ENCODE measurements around the gene NOXO1.

NOXO1 gene

GRCh38 chr16:1991135-1991551 lies 9.9 kb upstream of the NOXO1 start:
- H3K27me3 ChIP-seq (ENCODE audit: control insufficient read depth, insufficient read depth, low read length), result peaks cover 24% of the 10 kb centered on the region
- H3K36me3 ChIP-seq (ENCODE audit: control insufficient read depth, insufficient read depth, low read length), result peaks cover 6% of the 10 kb centered on the region
- H3K9me3 ChIP-seq (ENCODE audit: control insufficient read depth, insufficient read depth, low read length), result no peaks in the 10 kb centered on the region
- H3K4me1 ChIP-seq (ENCODE audit: control insufficient read depth, insufficient read depth, low read length), result no peaks in the 10 kb centered on the region
- peak overlapping the region; percentile 73 for H3K4me3 ChIP-seq (ENCODE audit: low read depth, low read length)
- no peak overlapping the region for H3K9ac ChIP-seq (ENCODE audit: low read depth, low read length)

- peak overlapping the region; percentile 60 for H3K9ac ChIP-seq (ENCODE audit: low read depth, low read length)
- H3K9me3 ChIP-seq (ENCODE audit: control insufficient read depth, insufficient read depth, low read length), result no peaks in the 10 kb centered on the region
- H3K4me3 ChIP-seq (ENCODE audit: low read depth, low read length), result peak overlapping the region; percentile 73
- H3K4me1 ChIP-seq (ENCODE audit: control insufficient read depth, insufficient read depth, low read length), result no peaks in the 10 kb centered on the region
- peaks cover 12% of the 10 kb centered on the region for H3K36me3 ChIP-seq (ENCODE audit: control insufficient read depth, insufficient read depth, low read length)
- H3K27me3 ChIP-seq (ENCODE audit: control insufficient read depth, insufficient read depth, low read length), result peaks cover 24% of the 10 kb centered on the region
Observed at GRCh38 chr16:1990351-1991134, 9.3 kb upstream of the NOXO1 start.

- Histone ChIP-seq H3K4me1 (ENCODE audit: control insufficient read depth, insufficient read depth, low read length) (peaks cover under 1% of the 10 kb centered on the region), H3K36me3 (ENCODE audit: control insufficient read depth, insufficient read depth, low read length) (peaks cover 16% of the 10 kb centered on the region), H3K27me3 (ENCODE audit: control insufficient read depth, insufficient read depth, low read length) (peaks cover 24% of the 10 kb centered on the region), H3K9ac (ENCODE audit: low read depth, low read length) (no peak overlapping the region), H3K4me3 (ENCODE audit: low read depth, low read length) (peak overlapping the region; percentile 32), H3K9me3 (ENCODE audit: control insufficient read depth, insufficient read depth, low read length) (no peaks in the 10 kb centered on the region)
Observed at GRCh38 chr16:1990101-1990350, 8.8 kb upstream of the NOXO1 start.

GRCh38 chr16:1989209-1990100 lies 8.2 kb upstream of the NOXO1 start, which contains the start of gene SYNGR3:
Gene SYNGR3 (plus strand): TSS chr16:1989970. CDS start chr16:1990103, 133 bp downstream.
- peak within 1 kb of the TSS; percentile 75 for H3K4me3 ChIP-seq (ENCODE audit: low read depth, low read length)
- peaks cover 24% of the 10 kb centered on the region for H3K27me3 ChIP-seq (ENCODE audit: control insufficient read depth, insufficient read depth, low read length)
- no peaks in the 10 kb centered on the region for H3K9me3 ChIP-seq (ENCODE audit: control insufficient read depth, insufficient read depth, low read length)
- H3K36me3 ChIP-seq (ENCODE audit: control insufficient read depth, insufficient read depth, low read length), result peaks cover 16% of the 10 kb centered on the region
- peak within 1 kb of the TSS; percentile 60 for H3K9ac ChIP-seq (ENCODE audit: low read depth, low read length)
- H3K4me1 ChIP-seq (ENCODE audit: control insufficient read depth, insufficient read depth, low read length), result peaks cover 2% of the 10 kb centered on the region

GRCh38 chr16:1987198-1987597 lies 5.9 kb upstream of the NOXO1 start:
- Histone ChIP-seq H3K9ac (ENCODE audit: low read depth, low read length) (no peak overlapping the region), H3K4me3 (ENCODE audit: low read depth, low read length) (no peak overlapping the region), H3K9me3 (ENCODE audit: control insufficient read depth, insufficient read depth, low read length) (no peaks in the 10 kb centered on the region), H3K4me1 (ENCODE audit: control insufficient read depth, insufficient read depth, low read length) (peaks cover 6% of the 10 kb centered on the region), H3K27me3 (ENCODE audit: control insufficient read depth, insufficient read depth, low read length) (peaks cover 35% of the 10 kb centered on the region), H3K36me3 (ENCODE audit: control insufficient read depth, insufficient read depth, low read length) (peaks cover 16% of the 10 kb centered on the region)

- Histone ChIP-seq H3K9me3 (ENCODE audit: control insufficient read depth, insufficient read depth, low read length) (no peaks in the 10 kb centered on the region), H3K4me3 (ENCODE audit: low read depth, low read length) (peak overlapping the region; percentile 76), H3K4me1 (ENCODE audit: control insufficient read depth, insufficient read depth, low read length) (peaks cover 6% of the 10 kb centered on the region), H3K36me3 (ENCODE audit: control insufficient read depth, insufficient read depth, low read length) (peaks cover 16% of the 10 kb centered on the region), H3K9ac (ENCODE audit: low read depth, low read length) (no peak overlapping the region), H3K27me3 (ENCODE audit: control insufficient read depth, insufficient read depth, low read length) (peaks cover 42% of the 10 kb centered on the region)
Observed at GRCh38 chr16:1985466-1986150, 4.3 kb upstream of the NOXO1 start.

GRCh38 chr16:1984347-1985225 lies 3.3 kb upstream of the NOXO1 start:
- Histone ChIP-seq H3K36me3 (ENCODE audit: control insufficient read depth, insufficient read depth, low read length) (peaks cover 16% of the 10 kb centered on the region), H3K4me1 (ENCODE audit: control insufficient read depth, insufficient read depth, low read length) (peaks cover 6% of the 10 kb centered on the region), H3K27me3 (ENCODE audit: control insufficient read depth, insufficient read depth, low read length) (peaks cover 52% of the 10 kb centered on the region), H3K9ac (ENCODE audit: low read depth, low read length) (peak overlapping the region; percentile 79), H3K9me3 (ENCODE audit: control insufficient read depth, insufficient read depth, low read length) (no peaks in the 10 kb centered on the region), H3K4me3 (ENCODE audit: low read depth, low read length) (peak overlapping the region; percentile 76)

GRCh38 chr16:1983544-1984346 lies 2.5 kb upstream of the NOXO1 start, which contains the start of gene GFER:
Gene GFER (plus strand): TSS chr16:1984193. CDS start chr16:1984219, 26 bp downstream.
- peak within 1 kb of the TSS; percentile 79 for H3K9ac ChIP-seq (ENCODE audit: low read depth, low read length)
- peaks cover 45% of the 10 kb centered on the region for H3K27me3 ChIP-seq (ENCODE audit: control insufficient read depth, insufficient read depth, low read length)
- H3K9me3 ChIP-seq (ENCODE audit: control insufficient read depth, insufficient read depth, low read length), result no peaks in the 10 kb centered on the region
- peaks cover 16% of the 10 kb centered on the region for H3K36me3 ChIP-seq (ENCODE audit: control insufficient read depth, insufficient read depth, low read length)
- peaks cover 6% of the 10 kb centered on the region for H3K4me1 ChIP-seq (ENCODE audit: control insufficient read depth, insufficient read depth, low read length)
- peak within 1 kb of the TSS; percentile 76 for H3K4me3 ChIP-seq (ENCODE audit: low read depth, low read length)

GRCh38 chr16:1982991-1983543 lies 1.8 kb upstream of the NOXO1 start:
- peaks cover 6% of the 10 kb centered on the region for H3K4me1 ChIP-seq (ENCODE audit: control insufficient read depth, insufficient read depth, low read length)
- peak overlapping the region; percentile 66 for H3K4me3 ChIP-seq (ENCODE audit: low read depth, low read length)
- no peak overlapping the region for H3K9ac ChIP-seq (ENCODE audit: low read depth, low read length)
- H3K27me3 ChIP-seq (ENCODE audit: control insufficient read depth, insufficient read depth, low read length), result peaks cover 40% of the 10 kb centered on the region
- H3K36me3 ChIP-seq (ENCODE audit: control insufficient read depth, insufficient read depth, low read length), result peaks cover 19% of the 10 kb centered on the region
- H3K9me3 ChIP-seq (ENCODE audit: control insufficient read depth, insufficient read depth, low read length), result no peaks in the 10 kb centered on the region

GRCh38 chr16:1982013-1982433 lies 754 bp upstream of the NOXO1 start:
- H3K4me3 ChIP-seq (ENCODE audit: low read depth, low read length), result no peak overlapping the region
- H3K27me3 ChIP-seq (ENCODE audit: control insufficient read depth, insufficient read depth, low read length), result peaks cover 38% of the 10 kb centered on the region
- H3K36me3 ChIP-seq (ENCODE audit: control insufficient read depth, insufficient read depth, low read length), result peaks cover 27% of the 10 kb centered on the region
- no peak overlapping the region for H3K9ac ChIP-seq (ENCODE audit: low read depth, low read length)
- peaks cover 6% of the 10 kb centered on the region for H3K4me1 ChIP-seq (ENCODE audit: control insufficient read depth, insufficient read depth, low read length)
- H3K9me3 ChIP-seq (ENCODE audit: control insufficient read depth, insufficient read depth, low read length), result no peaks in the 10 kb centered on the region
